Activated naive CD4-positive, alpha-beta T cell treated with anti-CD3 and anti-CD28 coated beads, Interleukin-2, amount 50 U/mL, for 16 hours (primary cell): Measurements from ENCODE around the gene ADGRD2.

Experiments
- DNase-seq: peaks from one replicate; pipeline ENCODE4 v3.0.0-alpha.2; 2020

The ADGRD2 gene

GRCh38 chr9:124482431-124483031 lies 32.3 kb downstream of the ADGRD2 start:
- DNase-seq: no peak

DNA sequence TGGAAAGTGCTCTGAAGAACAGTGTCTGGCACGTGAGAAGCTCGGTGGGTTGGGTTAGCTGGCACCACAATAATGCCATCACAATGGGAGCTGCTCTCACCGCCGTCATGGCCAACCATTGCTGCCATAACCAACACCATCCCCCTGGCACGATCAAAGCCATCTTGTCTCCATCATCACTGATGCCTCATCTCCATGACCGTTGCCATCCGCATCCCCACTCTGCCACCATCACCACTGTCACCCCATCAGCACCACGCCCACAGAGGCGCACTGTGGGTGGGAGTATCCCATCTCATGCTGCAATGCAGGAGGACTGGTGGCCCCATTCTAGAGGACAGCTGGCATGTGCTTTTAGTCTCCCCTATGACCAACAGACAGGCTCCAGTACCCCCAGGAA lies 33.2 kb downstream of the ADGRD2 start:
- DNase-seq: no peak

- DNase-seq: no peak
Measured at GRCh38 chr9:124485201-124485600, 35.0 kb downstream of the ADGRD2 start.

DNA sequence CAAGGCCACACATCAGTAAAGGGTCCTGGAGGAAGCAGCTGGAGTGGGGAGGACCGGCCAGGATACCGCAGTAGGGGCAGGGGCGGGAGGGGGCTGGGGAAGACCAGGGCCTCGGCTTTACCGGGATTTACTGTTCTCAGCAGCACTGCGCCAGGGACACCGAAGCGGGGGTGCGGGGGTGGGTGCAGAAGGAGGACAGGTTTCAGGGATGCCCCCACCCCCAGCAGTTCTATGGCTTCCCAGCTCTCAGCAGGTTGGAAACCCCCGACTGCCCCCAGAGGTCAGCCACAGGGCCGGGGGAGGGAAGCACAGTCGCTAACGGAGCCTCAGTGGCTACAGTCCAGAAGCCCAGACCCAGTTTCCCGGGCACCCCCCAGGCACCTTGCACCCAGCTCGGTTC lies 35.7 kb downstream of the ADGRD2 start:
- no peak for DNase-seq

DNA sequence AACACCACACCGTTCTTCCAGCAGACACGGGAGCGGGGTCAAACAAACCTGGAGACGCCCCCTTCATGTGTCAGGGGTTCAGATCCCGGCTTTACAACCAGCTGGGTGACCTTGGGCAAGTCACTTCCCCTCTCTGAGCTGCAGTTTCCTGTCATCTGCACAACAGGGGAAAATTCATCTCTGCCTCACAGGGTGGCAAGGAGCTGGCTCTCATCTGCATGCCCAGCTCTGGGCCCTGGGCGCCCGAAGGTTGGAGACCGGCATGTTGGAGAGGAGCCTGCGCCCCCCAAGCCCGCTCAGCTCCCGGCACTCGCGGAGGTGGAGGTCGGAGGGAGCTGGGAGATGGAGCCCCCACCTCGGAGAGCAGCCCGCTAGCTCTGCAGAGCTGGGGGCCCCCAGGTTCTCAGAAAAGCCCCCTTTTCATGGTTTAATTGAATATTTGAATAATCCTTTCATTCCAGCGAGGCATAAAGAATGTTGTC lies 36.6 kb downstream of the ADGRD2 start:
- DNase-seq: no peak

DNA sequence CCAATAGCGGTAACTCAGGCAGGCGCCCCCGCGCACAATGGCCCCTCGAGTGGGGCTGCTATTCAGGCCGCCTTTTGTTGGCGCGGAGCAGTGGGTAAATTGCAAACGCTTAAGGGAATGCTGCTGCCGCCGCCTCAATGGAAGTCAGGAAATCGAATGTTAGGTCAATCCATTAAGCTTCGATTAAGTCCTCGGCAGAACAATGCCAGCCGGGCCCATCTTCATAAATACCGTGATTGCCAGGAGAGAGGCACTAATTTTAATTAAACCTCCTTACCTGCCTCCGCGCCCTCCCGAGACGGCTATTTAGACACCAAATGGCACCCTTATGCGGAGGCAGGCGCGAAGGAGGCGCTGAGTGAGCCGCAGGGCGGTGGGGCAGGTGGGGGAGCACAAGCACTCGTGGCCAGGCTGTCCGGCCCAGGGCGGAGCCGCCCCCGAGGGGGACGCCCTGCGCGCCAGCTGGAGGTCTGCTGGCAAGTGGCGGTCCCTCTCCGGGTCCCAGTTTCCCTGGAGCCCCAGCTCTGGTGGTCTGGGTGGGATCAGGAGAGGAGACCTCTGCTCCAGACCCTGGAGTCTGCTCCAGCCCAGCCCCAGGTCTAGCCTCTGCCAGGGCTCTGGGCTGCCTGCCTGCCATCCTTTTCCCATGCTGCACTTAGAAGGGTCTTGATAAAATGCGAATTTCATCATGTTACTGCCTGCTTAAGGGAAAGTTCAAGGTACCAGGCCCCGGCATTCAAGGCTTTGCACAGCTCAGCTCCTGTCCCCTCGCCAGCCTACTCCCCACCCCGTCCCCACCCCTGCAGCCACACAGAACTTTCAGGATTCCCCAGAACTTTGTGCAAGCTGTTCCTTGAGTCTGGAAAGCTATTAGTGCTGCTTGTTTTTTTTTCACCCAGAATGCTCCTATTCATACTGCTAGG lies 37.3 kb downstream of the ADGRD2 start:
- DNase-seq: no peak

GRCh38 chr9:124488641-124489210 lies 38.5 kb downstream of the ADGRD2 start:
- no peak for DNase-seq

- DNase-seq: no peak
Measured at GRCh38 chr9:124489222-124489621, 39.0 kb downstream of the ADGRD2 start.

DNA sequence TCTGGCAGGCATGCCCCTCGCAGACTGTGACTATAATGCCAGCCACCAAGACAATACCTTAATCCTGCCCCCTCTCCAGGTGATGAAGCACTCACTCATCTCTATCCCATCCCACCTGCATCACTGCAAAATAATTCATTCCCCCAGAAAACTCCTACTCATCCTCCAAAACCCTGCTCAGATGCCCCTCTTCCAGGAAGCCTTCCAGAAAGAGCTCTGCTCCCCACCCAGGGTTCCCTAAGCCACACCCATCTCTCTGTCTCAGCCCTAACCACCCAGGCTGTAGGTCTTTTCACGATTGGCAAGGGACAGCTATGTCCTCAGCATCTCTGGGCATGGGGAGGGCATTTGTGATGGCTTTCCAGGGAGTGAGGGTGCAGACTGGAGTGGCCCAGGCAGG lies 39.8 kb downstream of the ADGRD2 start:
- DNase-seq: no peak

DNA sequence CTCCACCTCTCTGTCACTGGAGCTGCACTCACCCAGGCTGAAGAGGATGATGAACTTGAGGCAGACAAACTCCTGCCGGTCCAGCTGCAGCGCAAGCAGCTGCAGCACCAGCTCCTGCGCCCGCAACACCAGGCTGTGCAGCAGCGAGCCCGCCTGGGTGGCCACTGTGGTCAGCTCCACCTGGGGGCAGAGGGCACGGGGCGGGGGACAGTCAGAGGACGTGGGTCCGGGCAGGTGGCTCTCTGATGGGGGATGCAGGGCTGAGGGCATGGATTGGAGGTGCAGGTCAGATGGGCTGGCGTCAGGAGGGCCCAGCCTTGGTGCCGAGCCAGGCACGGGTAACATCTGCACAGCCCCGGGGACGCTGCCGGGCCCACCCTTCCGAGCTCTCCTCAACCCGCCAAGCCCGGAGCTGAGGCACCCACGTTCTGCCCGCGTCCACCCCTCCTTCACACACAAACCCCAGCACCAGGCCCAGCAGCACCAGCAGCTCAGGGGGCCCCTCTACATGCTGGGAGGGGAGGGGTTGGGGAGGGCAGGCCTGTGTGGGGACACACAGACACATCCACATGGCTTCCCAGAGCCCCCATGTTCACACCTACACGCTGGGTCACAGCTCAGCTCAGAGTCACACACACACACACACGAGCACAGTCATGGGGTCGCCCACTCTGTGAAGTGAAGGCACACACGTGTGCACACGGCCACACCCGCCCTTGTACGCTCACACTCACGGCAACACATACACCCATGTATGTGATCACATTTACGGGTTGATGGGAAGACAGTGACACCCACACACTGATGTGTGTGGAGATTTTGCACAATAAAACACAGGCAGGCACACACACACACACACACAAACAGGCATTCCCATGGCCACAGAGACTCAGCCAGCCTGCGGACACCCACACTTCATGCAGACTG lies 41.1 kb downstream of the ADGRD2 start:
- DNase-seq: no peak

- no peak for DNase-seq
Measured at GRCh38 chr9:124492818-124493217, 42.6 kb downstream of the ADGRD2 start.

DNA sequence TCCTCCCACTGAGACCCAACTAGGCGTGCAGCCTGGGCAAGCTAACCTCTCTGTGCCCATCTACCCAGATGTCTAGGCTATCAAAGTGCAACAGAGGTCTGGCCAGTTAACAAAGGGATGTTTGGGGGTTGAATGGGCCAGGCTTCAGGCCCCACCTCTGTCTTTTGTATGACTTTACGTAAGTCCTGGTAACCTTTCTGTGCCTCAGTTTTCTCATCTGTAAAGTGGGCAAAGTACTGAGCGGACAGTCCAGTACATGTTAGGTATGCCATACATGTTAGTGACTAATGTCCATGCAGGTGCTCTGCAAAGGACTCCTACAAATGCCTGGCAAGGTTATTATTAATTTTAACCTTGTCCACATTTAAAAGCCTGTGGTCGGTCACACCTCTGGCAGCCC lies 43.0 kb downstream of the ADGRD2 start:
- no peak for DNase-seq

- no peak for DNase-seq
Measured at GRCh38 chr9:124493794-124494479, 43.7 kb downstream of the ADGRD2 start.

DNA sequence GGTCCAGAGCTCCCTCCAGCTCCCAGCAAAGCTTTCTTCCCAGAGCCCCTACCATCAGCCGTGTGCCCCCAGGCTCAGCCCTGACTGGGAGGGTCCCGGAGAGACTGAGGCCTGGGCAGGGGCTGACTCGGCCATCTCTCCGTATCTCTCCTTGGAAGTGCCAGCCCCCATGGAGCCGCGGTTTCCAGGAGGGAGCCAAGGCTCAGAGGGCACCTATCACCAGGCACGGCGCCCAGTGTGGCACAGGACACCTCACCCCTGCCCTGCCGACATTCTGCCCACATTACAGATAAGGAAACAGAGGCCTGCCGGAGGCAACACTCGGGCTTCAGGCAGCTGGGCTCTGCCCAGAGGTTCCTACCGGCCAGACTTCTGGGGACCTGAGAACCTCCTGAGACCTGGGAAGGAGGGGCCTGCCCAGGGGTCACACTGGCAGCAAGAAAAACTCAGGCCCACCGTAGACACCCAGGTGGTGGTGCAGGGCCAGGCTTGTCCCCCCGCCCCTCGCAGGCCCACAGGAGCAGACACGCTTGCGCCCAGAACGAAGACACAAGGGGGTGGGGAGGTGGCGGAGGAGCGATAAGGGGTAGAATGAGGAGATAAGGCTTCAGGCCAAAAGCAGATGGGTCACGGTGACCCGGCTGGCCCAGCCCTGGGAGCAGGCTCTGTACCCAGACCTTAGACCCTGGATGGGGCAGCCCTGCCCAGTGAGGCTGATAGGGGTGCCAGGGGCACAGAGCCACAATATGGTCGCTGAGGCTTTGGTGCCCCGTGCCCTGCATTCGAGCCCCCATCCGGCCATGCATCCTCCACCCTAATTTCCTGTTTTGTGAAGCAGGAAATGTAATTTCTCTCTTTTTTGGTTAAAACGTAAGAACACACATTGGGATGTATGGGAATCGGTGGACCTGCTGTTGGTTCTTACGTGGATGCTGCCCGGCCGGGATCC lies 45.1 kb downstream of the ADGRD2 start:
- no peak for DNase-seq

DNA sequence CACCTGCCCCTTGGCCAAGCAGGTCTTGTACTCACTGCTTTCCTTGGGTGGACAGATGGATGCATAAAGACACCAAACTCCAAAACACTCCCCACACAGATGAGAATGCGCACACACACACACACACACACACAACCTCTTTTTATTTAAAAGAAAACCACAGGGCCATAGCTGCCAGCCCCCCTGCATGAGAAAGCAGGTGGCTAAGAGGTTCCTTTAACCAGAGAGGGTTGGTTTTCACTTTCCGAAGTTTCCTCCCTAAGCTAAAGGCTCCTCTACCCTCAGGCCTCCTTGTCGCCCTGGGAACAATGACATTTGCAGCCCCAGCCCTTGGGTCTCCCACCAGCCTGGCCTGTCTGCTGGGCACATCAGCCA lies 45.8 kb downstream of the ADGRD2 start:
- no peak for DNase-seq

- DNase-seq: no peak
Measured at GRCh38 chr9:124496463-124496862, 46.2 kb downstream of the ADGRD2 start.

GRCh38 chr9:124497441-124497840 lies 47.2 kb downstream of the ADGRD2 start:
- no peak for DNase-seq

GRCh38 chr9:124498040-124498439 lies 47.8 kb downstream of the ADGRD2 start:
- no peak for DNase-seq

DNA sequence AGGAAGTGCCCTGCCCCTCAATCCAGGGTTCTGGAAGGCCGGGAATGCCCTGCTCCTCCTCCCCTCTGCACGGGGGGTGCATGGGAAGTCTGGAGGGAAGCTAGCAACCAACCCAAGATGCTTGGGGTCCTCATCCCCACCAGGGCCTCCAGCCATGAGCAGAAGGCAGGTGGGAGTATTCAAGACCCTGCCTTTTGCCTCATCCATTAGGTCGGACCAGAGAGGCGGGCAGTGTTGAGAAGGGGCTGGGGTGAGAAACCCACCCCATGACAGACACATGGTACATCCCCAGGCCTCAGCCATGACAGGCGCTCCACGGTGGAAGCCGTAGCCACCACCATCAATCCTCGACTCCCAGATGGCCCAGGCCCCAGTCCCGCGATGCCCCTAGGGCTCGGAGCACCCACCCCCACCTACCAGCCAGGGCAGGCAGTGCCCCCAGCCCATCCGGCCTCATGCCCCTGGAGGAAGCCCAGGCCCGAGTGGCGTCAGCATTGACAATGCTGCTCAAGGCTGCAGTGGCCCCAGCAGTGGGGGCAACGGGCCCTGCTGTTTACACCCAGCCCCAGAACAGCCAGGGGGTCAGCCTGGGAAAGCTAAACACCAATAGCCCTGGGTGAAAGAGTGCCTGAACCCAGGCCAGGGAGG lies 48.4 kb downstream of the ADGRD2 start:
- no peak for DNase-seq

- no peak for DNase-seq
Measured at GRCh38 chr9:124499216-124499615, 49.0 kb downstream of the ADGRD2 start.
